HCT116 (cell line): ENCODE measurements around the gene SEH1L.

ENCODE experiments used
- CTCF ChIP-seq, 3 experiments: fragments of 200-600 bp in 1 of 3; sonication (generic) in 1 of 3; IDR thresholded peaks in 2 of 3; conservative IDR thresholded peaks in 1 of 3; 2 replicates each; pipeline ENCODE4 v1.5.1; 2012 to 2017; ENCODE audit warnings: low read depth in 2 of 3, low read length in 2 of 3, antibody characterized with exemption in 1 of 3, borderline replicate concordance in 1 of 3, control low read depth in 1 of 3, mild to moderate bottlenecking in 1 of 3, mixed read lengths in 1 of 3, mixed run types in 1 of 3, moderate library complexity in 1 of 3; ENCODE audit not compliant: insufficient read depth in 1 of 3
- EZH2phosphoT487 ChIP-seq: fragments of 200-600 bp; IDR thresholded peaks from 2 replicates; pipeline ENCODE4 v1.6.1; 2018; ENCODE audit warnings: antibody characterized with exemption, borderline replicate concordance
- POLR2A ChIP-seq: IDR thresholded peaks from 2 replicates; pipeline ENCODE4 v1.7.0; 2011; ENCODE audit warnings: borderline replicate concordance; ENCODE audit not compliant: insufficient read depth, insufficient read length; ENCODE audit errors: extremely low read depth
- TCF7L2 ChIP-seq: IDR thresholded peaks from 2 replicates; pipeline ENCODE4 v1.7.0; 2011; ENCODE audit warnings: borderline replicate concordance, inconsistent platforms; ENCODE audit not compliant: insufficient read depth, insufficient read length; ENCODE audit errors: extremely low read depth

DNA sequence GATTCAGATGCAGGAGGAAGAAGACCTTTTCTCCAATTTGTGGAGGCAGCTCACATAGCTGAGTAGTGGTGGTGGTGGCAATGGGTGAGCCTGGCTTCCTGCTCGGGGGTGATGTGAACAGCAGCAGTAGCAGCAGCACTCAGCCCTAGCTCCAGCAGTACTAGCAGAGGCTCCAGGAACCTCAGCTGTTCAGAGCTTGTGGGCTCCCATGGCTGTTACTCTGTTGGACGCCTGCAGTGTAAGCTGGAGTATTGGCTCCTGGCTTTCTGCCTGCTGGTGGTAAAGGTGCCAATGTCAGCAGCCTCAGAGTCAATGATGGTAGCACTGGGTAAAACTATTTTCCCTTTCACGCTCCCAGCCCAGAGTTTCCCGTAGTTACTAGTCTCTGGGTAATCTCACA, 3.1 kb upstream of the SEH1L start:
- TF ChIP-seq EZH2phosphoT487 (no peak), POLR2A (no peak), CTCF (IDR thresholded peaks at IDR 0.05 in 2 of 3, conservative IDR thresholded peaks at IDR 0.05 in 1 of 3; ENCODE audit: borderline replicate concordance in 1 of 3, insufficient read depth in 1 of 3, low read depth in 2 of 3, low read length in 2 of 3) (no peak), TCF7L2 (no peak)
